Caco-2 (cell line): ENCODE measurements around the gene LPXN. TPM values are rescaled to one million over a fixed set of nuclear protein-coding genes. Genes with fewer than 3 reads are reported as not detected.
A peak's percentile ranks its signal among the peaks of the same experiment; 100 is the strongest.

Experiments used
- Bru-seq: library from RNA; stranded (reverse); fragments of 400-500 nt; gene quantifications from one replicate; lab custom pipeline; 2021; lab: Mats Ljungman, UMichigan
- BruChase-seq, 2 experiments: library from RNA; stranded (reverse); fragments of 400-500 nt; gene quantifications; one replicate each; lab custom pipeline; 2021; lab: Mats Ljungman, UMichigan
- BruUV-seq: library from RNA; stranded (reverse); fragments of 400-500 nt; replicated peaks from 2 replicates; lab custom pipeline; 2021; lab: Mats Ljungman, UMichigan
- CTCF ChIA-PET: fragments of 300-600 bp; sonication (Branson Sonifier 250); formaldehyde crosslinking; loops from one replicate; lab custom pipeline; 2022; ENCODE audit warnings: antibody characterized with exemption; lab: Charles Lee
- POLR2A ChIA-PET: fragments of 300-600 bp; sonication (Branson Sonifier 250); formaldehyde crosslinking; loops from one replicate; lab custom pipeline; 2022; ENCODE audit warnings: antibody characterized with exemption; lab: Charles Lee
- DNase-seq, 2 experiments: peaks; one replicate each; pipeline versions ENCODE4 v3.0.0 to v3.0.0-alpha.2; 2020 to 2022
- H3K27me3 ChIP-seq: replicated peaks from 2 replicates; pipeline ENCODE4 v1.6.0; 2011; ENCODE audit warnings: low read length; ENCODE audit not compliant: control insufficient read depth, insufficient read depth
- H3K36me3 ChIP-seq: 2 replicates; pipeline ENCODE4 v1.5.1; 2011; ENCODE audit warnings: low read length; ENCODE audit not compliant: control insufficient read depth, insufficient read depth
- H3K4me1 ChIP-seq: fragments of 250-450 bp; sonication (Bioruptor Pico); 2 replicates; pipeline ENCODE4 v1.5.1; 2020; ENCODE audit warnings: mild to moderate bottlenecking
- H3K4me3 ChIP-seq: 2 replicates; pipeline ENCODE4 v1.5.1; 2011; ENCODE audit warnings: low read depth, mild to moderate bottlenecking, control low read depth, low read length
- H3K9me3 ChIP-seq: fragments of 250-450 bp; sonication (Bioruptor Pico); 2 replicates; pipeline ENCODE4 v1.5.1; 2020; ENCODE audit warnings: mild to moderate bottlenecking, moderate library complexity
- H3K27ac Mint-ChIP-seq: one replicate; pipeline ENCODE4 v1.8.0; 2022; ENCODE audit warnings: mixed read lengths; ENCODE audit not compliant: unreplicated experiment
- H3K27me3 Mint-ChIP-seq: one replicate; pipeline ENCODE4 v1.8.0; 2022; ENCODE audit warnings: mixed read lengths; ENCODE audit not compliant: insufficient read depth, unreplicated experiment
- H3K36me3 Mint-ChIP-seq: one replicate; pipeline ENCODE4 v1.8.0; 2022; ENCODE audit warnings: mild to moderate bottlenecking, mixed read lengths; ENCODE audit not compliant: insufficient read depth, unreplicated experiment
- H3K4me1 Mint-ChIP-seq: one replicate; pipeline ENCODE4 v1.8.0; 2022; ENCODE audit warnings: low read depth, mixed read lengths; ENCODE audit not compliant: unreplicated experiment
- H3K4me3 Mint-ChIP-seq: one replicate; pipeline ENCODE4 v1.8.0; 2022; ENCODE audit warnings: mild to moderate bottlenecking, moderate library complexity, mixed read lengths; ENCODE audit not compliant: unreplicated experiment
- H3K9me3 Mint-ChIP-seq: one replicate; pipeline ENCODE4 v1.8.0; 2022; ENCODE audit warnings: mixed read lengths; ENCODE audit not compliant: unreplicated experiment
- intact Hi-C: fragments of 100-400 bp; cut with micrococcal nuclease; formaldehyde crosslinking; loops from one replicate; pipeline ENCODE4 v1.10.0; 2022; ENCODE audit not compliant: unreplicated experiment
- long read RNA-seq: library from polyadenylated mRNA; stranded (forward); transcript quantifications from one replicate; pipeline ENCODE4 v2.0.0, GENCODE V29; 2022
- total RNA-seq: library from RNA; stranded (reverse); gene quantifications from 2 replicates; pipeline ENCODE4 v1.2.3, GENCODE V29; 2022
- TF ChIP-seq, protein P1 (sequence below), 2 experiments: fragments of 200-600 bp in 1 of 2; IDR thresholded peaks; 1 replicate in 1 of 2; 2 replicates in 1 of 2; pipeline versions ENCODE4 v1.5.1 to v1.8.0; 2011 to 2022; ENCODE audit warnings: antibody characterized with exemption in 1 of 2, control low read depth in 1 of 2, inconsistent platforms in 1 of 2, low read depth in 1 of 2, low read length in 1 of 2, mild to moderate bottlenecking in 1 of 2, moderate library complexity in 1 of 2; ENCODE audit not compliant: insufficient read depth in 1 of 2, severe bottlenecking in 1 of 2, unreplicated experiment in 1 of 2

Gene LPXN
- 1.8 and 2.1 TPM in 2 replicates for total RNA-seq
- percentile 55 among the genes with signal in this experiment for Bru-seq, nascent RNA
- percentile 52 among the genes with signal in this experiment for BruChase-seq, experiment 1, labeled RNA remaining after a 2-hour chase
- percentile 42 among the genes with signal in this experiment for BruChase-seq, experiment 2, labeled RNA remaining after a 6-hour chase
- long read RNA-seq, partial matches to known transcripts: 0 of 4 reads
- long read RNA-seq, other reads (novel, unspliced or antisense): 3 of 4 reads

GRCh38 chr11:58575377-58576020, at the start of gene LPXN:
Gene LPXN (minus strand): TSS chr11:58575856. CDS start chr11:58575772, 84 bp downstream.
- Histone ChIP-seq H3K9me3 (no peaks in the 10 kb centered on the region), H3K27me3 (no peaks in the 10 kb centered on the region), H3K4me1 (no peaks in the 10 kb centered on the region), H3K4me3 (peak within 1 kb of the TSS; percentile 78), H3K36me3 (no peaks in the 10 kb centered on the region)
- CTCF ChIA-PET: interaction anchor here (0.6 to 0.8 kb wide), 2 partner anchors 583 to 1041 kb away, joined by 3 to 4 read pairs; no protein-coding TSS in a partner anchor
- Mint-ChIP-seq H3K27ac (peak within 1 kb of the TSS; percentile 99), H3K9me3 (no peaks in the 10 kb centered on the region), H3K4me3 (peak within 1 kb of the TSS; percentile 99), H3K27me3 (no peaks in the 10 kb centered on the region), H3K36me3 (peaks cover 26% of the 10 kb centered on the region), H3K4me1 (no peaks in the 10 kb centered on the region)
- BruUV-seq: no TSS peak
- POLR2A ChIA-PET: no interaction called here
- intact Hi-C loops: loop anchor here (5.0 kb wide), 2 partner anchors 582 to 798 kb away; no protein-coding TSS in a partner anchor
- TF ChIP-seq, protein P1, sequence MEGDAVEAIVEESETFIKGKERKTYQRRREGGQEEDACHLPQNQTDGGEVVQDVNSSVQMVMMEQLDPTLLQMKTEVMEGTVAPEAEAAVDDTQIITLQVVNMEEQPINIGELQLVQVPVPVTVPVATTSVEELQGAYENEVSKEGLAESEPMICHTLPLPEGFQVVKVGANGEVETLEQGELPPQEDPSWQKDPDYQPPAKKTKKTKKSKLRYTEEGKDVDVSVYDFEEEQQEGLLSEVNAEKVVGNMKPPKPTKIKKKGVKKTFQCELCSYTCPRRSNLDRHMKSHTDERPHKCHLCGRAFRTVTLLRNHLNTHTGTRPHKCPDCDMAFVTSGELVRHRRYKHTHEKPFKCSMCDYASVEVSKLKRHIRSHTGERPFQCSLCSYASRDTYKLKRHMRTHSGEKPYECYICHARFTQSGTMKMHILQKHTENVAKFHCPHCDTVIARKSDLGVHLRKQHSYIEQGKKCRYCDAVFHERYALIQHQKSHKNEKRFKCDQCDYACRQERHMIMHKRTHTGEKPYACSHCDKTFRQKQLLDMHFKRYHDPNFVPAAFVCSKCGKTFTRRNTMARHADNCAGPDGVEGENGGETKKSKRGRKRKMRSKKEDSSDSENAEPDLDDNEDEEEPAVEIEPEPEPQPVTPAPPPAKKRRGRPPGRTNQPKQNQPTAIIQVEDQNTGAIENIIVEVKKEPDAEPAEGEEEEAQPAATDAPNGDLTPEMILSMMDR (IDR thresholded peaks at IDR 0.05; ENCODE audit: insufficient read depth in 1 of 2, low read depth in 1 of 2, low read length in 1 of 2, severe bottlenecking in 1 of 2, unreplicated experiment in 1 of 2): no peak
- DNase-seq: no peak

GRCh38 chr11:58625086-58625485, 49.4 kb upstream of the LPXN start:
- H3K9me3 Mint-ChIP-seq: no peaks in the 10 kb centered on the region
- no peaks in the 10 kb centered on the region for H3K27me3 Mint-ChIP-seq
- TF ChIP-seq, protein P1 (IDR thresholded peaks at IDR 0.05; ENCODE audit: insufficient read depth in 1 of 2, low read depth in 1 of 2, low read length in 1 of 2, severe bottlenecking in 1 of 2, unreplicated experiment in 1 of 2): no peak
- H3K4me3 ChIP-seq: no peak overlapping the region
- intact Hi-C loops: no loop called here
- no peaks in the 10 kb centered on the region for H3K4me1 ChIP-seq
- no peaks in the 10 kb centered on the region for H3K9me3 ChIP-seq
- H3K36me3 ChIP-seq: peaks cover 3% of the 10 kb centered on the region
- no peak for DNase-seq
- CTCF ChIA-PET: no interaction called here
- no peaks in the 10 kb centered on the region for H3K27me3 ChIP-seq
- no peak overlapping the region for H3K4me3 Mint-ChIP-seq
- POLR2A ChIA-PET: no interaction called here
- no peak overlapping the region for H3K27ac Mint-ChIP-seq
- no peaks in the 10 kb centered on the region for H3K4me1 Mint-ChIP-seq
- BruUV-seq: no TSS peak
- H3K36me3 Mint-ChIP-seq: peaks cover 51% of the 10 kb centered on the region

GRCh38 chr11:58622344-58622743, 46.7 kb upstream of the LPXN start, which contains the start of gene CNTF:
Gene CNTF (plus strand): TSS chr11:58622665. CDS start chr11:58622753, 88 bp downstream.
- no peaks in the 10 kb centered on the region for H3K9me3 ChIP-seq
- Mint-ChIP-seq H3K36me3 (peaks cover 71% of the 10 kb centered on the region), H3K4me3 (no peak within 1 kb of the TSS), H3K27me3 (no peaks in the 10 kb centered on the region), H3K27ac (no peak within 1 kb of the TSS), H3K9me3 (no peaks in the 10 kb centered on the region), H3K4me1 (no peaks in the 10 kb centered on the region)
- H3K4me1 ChIP-seq: no peaks in the 10 kb centered on the region
- no TSS peak for BruUV-seq
- intact Hi-C loops: no loop called here
- POLR2A ChIA-PET: no interaction called here
- TF ChIP-seq, protein P1 (IDR thresholded peaks at IDR 0.05; ENCODE audit: insufficient read depth in 1 of 2, low read depth in 1 of 2, low read length in 1 of 2, severe bottlenecking in 1 of 2, unreplicated experiment in 1 of 2): no peak
- CTCF ChIA-PET: no interaction called here
- no peaks in the 10 kb centered on the region for H3K27me3 ChIP-seq
- H3K36me3 ChIP-seq: peaks cover 4% of the 10 kb centered on the region
- no peak for DNase-seq
- H3K4me3 ChIP-seq: no peak within 1 kb of the TSS
